Measurements from ENCODE around the gene NDUFAF4.

NDUFAF4 gene

DNA sequence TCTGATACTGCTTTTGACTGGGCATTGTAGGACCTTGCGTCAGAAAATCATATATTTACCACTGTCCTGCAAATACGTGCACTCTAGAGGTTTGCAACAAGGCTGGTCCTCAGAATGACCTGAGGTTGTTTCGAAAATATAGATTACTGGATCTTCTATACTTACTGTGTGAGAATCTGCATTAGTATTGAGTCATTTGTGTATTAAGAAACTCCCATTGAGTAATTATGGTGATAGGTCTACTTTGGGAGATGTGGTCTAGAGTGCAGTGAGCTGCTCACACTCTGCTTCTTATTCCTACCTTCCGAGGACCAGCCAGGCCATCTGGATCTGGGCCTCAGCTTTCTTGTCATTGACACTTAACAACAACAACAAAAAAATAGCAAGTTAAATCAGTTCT, 36.4 kb upstream of the NDUFAF4 start:
- DNase-seq (ENCODE audit: extremely low read depth, low read depth), result no peak
- TF ChIP-seq, protein P1, sequence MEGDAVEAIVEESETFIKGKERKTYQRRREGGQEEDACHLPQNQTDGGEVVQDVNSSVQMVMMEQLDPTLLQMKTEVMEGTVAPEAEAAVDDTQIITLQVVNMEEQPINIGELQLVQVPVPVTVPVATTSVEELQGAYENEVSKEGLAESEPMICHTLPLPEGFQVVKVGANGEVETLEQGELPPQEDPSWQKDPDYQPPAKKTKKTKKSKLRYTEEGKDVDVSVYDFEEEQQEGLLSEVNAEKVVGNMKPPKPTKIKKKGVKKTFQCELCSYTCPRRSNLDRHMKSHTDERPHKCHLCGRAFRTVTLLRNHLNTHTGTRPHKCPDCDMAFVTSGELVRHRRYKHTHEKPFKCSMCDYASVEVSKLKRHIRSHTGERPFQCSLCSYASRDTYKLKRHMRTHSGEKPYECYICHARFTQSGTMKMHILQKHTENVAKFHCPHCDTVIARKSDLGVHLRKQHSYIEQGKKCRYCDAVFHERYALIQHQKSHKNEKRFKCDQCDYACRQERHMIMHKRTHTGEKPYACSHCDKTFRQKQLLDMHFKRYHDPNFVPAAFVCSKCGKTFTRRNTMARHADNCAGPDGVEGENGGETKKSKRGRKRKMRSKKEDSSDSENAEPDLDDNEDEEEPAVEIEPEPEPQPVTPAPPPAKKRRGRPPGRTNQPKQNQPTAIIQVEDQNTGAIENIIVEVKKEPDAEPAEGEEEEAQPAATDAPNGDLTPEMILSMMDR (IDR thresholded peaks at IDR 0.05; ENCODE audit: low read depth, low read length), result no peak

DNA sequence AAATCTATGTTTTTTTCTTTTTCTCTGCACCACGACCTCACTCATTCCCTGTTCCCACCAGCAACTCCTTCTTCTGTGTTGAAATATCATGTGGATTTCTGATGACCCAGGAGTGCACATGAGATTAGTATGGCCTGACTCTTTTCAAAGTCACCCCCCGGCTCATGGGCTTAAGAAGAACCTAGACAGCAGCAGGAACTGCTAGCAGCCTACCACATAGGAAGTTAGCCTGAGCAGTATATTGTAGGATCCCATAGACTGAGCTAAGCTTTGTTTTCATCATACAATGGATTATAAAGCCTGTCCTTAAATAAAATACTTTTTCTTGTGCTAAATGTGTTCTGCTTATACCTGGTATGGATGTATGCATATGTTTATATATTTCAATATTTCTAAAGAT, 33.5 kb upstream of the NDUFAF4 start:
- TF ChIP-seq, protein P1 (IDR thresholded peaks at IDR 0.05; ENCODE audit: low read depth, low read length), result no peak
- no peak for DNase-seq (ENCODE audit: extremely low read depth, low read depth)

DNA sequence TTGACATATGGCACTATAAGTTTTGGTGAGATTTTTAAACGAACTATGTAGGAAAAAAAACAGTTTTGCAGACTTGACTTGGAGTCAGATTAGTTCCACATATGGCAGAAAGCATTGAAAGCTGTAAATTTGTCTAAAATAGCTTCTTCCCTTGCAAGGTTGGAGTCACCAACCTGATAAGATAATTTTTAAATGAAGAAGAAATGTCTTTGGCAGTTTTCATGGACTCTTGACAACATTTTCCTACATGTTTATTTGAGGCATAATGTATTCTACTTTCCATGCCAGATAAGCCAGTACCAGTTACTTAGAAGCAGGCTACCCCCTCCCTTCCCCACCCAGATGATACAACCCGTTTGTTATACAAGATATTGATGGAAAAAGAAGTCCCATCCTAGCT, 32.0 kb upstream of the NDUFAF4 start:
- TF ChIP-seq, protein P1 (IDR thresholded peaks at IDR 0.05; ENCODE audit: low read depth, low read length), result no peak
- DNase-seq (ENCODE audit: extremely low read depth, low read depth), result no peak

DNA sequence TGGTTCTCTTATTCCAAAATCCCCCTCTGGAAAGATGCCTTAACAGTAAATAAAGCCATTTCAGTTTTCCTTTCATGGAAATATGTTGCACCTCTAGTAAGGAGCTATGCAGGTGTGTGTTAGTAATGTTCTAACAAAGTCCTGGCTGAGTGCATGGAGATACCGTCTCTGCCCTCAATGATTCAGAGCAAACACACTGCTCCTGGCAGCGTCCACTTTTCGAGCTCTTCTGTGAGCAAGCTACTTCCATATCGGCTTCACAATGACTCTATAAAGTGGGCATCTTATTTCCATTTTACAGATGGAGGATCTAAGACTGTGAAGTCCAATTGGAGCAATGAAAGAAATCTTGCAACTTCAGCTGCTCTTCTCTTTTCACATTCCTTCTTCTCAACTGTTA, 30.0 kb upstream of the NDUFAF4 start:
- TF ChIP-seq, protein P1 (IDR thresholded peaks at IDR 0.05; ENCODE audit: low read depth, low read length), result no peak

DNA sequence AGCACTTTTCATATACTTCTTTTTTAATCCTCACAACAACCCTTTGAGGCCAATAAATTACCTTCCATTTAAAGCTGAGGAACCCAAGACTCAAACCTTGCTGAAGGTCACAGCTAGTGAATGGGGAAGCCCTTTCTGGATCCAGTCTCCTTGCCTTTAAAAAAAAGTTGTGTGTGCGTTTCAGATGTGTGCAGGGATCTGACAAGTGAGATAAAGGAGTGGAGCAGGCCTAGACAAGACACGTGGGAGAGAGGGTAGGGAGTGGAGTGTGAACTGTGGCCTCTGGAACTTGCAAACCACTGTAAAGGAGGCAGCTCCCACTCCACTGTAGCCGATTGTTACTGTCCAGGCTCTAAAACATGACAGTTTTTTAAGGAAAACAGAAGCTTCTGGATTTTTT, 28.7 kb upstream of the NDUFAF4 start:
- TF ChIP-seq, protein P1 (IDR thresholded peaks at IDR 0.05; ENCODE audit: low read depth, low read length), result no peak
- no peak for DNase-seq (ENCODE audit: extremely low read depth, low read depth)

More for the DNA sequence above, 30.0 kb upstream of the NDUFAF4 start:
- DNase-seq (ENCODE audit: extremely low read depth, low read depth), result no peak

DNA sequence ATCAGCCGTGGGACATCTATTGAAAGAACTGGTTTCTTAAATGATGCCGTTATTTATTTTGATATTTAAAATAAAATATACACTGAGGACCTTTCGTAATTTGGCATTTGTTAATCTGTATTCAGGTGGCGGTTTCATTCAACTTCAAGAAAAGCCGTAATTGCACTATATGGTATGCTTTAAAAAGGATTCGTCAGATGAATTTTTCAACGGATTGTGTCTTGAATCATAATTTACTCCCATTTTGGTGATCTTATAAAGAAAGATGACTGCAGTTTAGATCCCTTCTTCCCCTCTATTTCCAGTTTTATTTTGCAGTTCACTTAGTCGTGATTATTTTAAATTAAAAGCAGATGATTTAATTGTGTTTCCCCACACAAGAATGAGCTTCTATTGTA, 27.6 kb upstream of the NDUFAF4 start:
- TF ChIP-seq, protein P1 (IDR thresholded peaks at IDR 0.05; ENCODE audit: low read depth, low read length), result no peak
- DNase-seq (ENCODE audit: extremely low read depth, low read depth), result no peak

DNA sequence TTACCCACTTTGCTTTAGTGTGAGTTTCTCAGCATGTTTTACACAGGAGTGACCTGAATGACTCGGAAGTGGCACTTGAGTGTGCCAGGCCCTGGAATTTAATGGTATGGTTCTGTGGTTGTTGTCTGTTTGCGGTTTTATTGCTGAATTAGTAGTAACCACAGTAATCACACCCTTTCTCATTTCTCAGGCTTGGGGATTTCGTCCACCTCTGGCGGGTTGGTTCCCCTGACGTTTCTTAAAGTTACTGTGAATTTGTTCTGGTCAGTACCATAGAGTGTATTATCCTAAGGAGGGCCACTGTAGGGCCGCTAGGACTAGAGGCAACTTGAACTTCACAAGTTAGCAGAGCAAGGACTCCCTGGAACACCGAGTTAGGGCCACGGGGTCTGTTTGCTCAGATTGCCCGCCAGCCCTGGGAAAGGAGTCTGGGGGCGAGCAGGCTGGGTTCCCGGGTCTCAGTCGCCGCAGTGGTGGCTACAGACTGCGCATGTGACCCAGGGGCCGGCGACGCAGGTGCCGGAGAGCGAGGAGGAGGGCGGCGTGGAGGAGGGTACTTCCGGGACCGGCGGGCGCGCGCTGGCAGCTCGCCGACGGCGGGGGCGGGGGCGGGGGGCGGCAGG, 26.3 kb upstream of the NDUFAF4 start:
- DNase-seq (ENCODE audit: extremely low read depth, low read depth), result no peak
- TF ChIP-seq, protein P1 (IDR thresholded peaks at IDR 0.05; ENCODE audit: low read depth, low read length), result no peak
